Caco-2 (cell line): ENCODE results near the gene BTRC. TPM values are rescaled to one million over a fixed set of nuclear protein-coding genes. Genes with fewer than 3 reads are reported as not detected.

Experiments
- Bru-seq: library from RNA; stranded (reverse); fragments of 400-500 nt; gene quantifications from one replicate; lab custom pipeline; 2021; lab: Mats Ljungman, UMichigan
- BruChase-seq, 2 experiments: library from RNA; stranded (reverse); fragments of 400-500 nt; gene quantifications; one replicate each; lab custom pipeline; 2021; lab: Mats Ljungman, UMichigan
- BruUV-seq: library from RNA; stranded (reverse); fragments of 400-500 nt; replicated peaks from 2 replicates; lab custom pipeline; 2021; lab: Mats Ljungman, UMichigan
- CTCF ChIA-PET: fragments of 300-600 bp; sonication (Branson Sonifier 250); formaldehyde crosslinking; loops from one replicate; lab custom pipeline; 2022; ENCODE audit warnings: antibody characterized with exemption; lab: Charles Lee
- POLR2A ChIA-PET: fragments of 300-600 bp; sonication (Branson Sonifier 250); formaldehyde crosslinking; loops from one replicate; lab custom pipeline; 2022; ENCODE audit warnings: antibody characterized with exemption; lab: Charles Lee
- DNase-seq, 2 experiments: peaks; one replicate each; pipeline versions ENCODE4 v3.0.0 to v3.0.0-alpha.2; 2020 to 2022
- H3K27me3 ChIP-seq: replicated peaks from 2 replicates; pipeline ENCODE4 v1.6.0; 2011; ENCODE audit warnings: low read length; ENCODE audit not compliant: control insufficient read depth, insufficient read depth
- H3K36me3 ChIP-seq: 2 replicates; pipeline ENCODE4 v1.5.1; 2011; ENCODE audit warnings: low read length; ENCODE audit not compliant: control insufficient read depth, insufficient read depth
- H3K4me1 ChIP-seq: fragments of 250-450 bp; sonication (Bioruptor Pico); 2 replicates; pipeline ENCODE4 v1.5.1; 2020; ENCODE audit warnings: mild to moderate bottlenecking
- H3K4me3 ChIP-seq: 2 replicates; pipeline ENCODE4 v1.5.1; 2011; ENCODE audit warnings: low read depth, mild to moderate bottlenecking, control low read depth, low read length
- H3K9me3 ChIP-seq: fragments of 250-450 bp; sonication (Bioruptor Pico); 2 replicates; pipeline ENCODE4 v1.5.1; 2020; ENCODE audit warnings: mild to moderate bottlenecking, moderate library complexity
- H3K27ac Mint-ChIP-seq: one replicate; pipeline ENCODE4 v1.8.0; 2022; ENCODE audit warnings: mixed read lengths; ENCODE audit not compliant: unreplicated experiment
- H3K27me3 Mint-ChIP-seq: one replicate; pipeline ENCODE4 v1.8.0; 2022; ENCODE audit warnings: mixed read lengths; ENCODE audit not compliant: insufficient read depth, unreplicated experiment
- H3K36me3 Mint-ChIP-seq: one replicate; pipeline ENCODE4 v1.8.0; 2022; ENCODE audit warnings: mild to moderate bottlenecking, mixed read lengths; ENCODE audit not compliant: insufficient read depth, unreplicated experiment
- H3K4me1 Mint-ChIP-seq: one replicate; pipeline ENCODE4 v1.8.0; 2022; ENCODE audit warnings: low read depth, mixed read lengths; ENCODE audit not compliant: unreplicated experiment
- H3K4me3 Mint-ChIP-seq: one replicate; pipeline ENCODE4 v1.8.0; 2022; ENCODE audit warnings: mild to moderate bottlenecking, moderate library complexity, mixed read lengths; ENCODE audit not compliant: unreplicated experiment
- H3K9me3 Mint-ChIP-seq: one replicate; pipeline ENCODE4 v1.8.0; 2022; ENCODE audit warnings: mixed read lengths; ENCODE audit not compliant: unreplicated experiment
- CTCF ChIP-seq, 2 experiments: fragments of 200-600 bp in 1 of 2; IDR thresholded peaks; 1 replicate in 1 of 2; 2 replicates in 1 of 2; pipeline versions ENCODE4 v1.5.1 to v1.8.0; 2011 to 2022; ENCODE audit warnings: antibody characterized with exemption in 1 of 2, control low read depth in 1 of 2, inconsistent platforms in 1 of 2, low read depth in 1 of 2, low read length in 1 of 2, mild to moderate bottlenecking in 1 of 2, moderate library complexity in 1 of 2; ENCODE audit not compliant: insufficient read depth in 1 of 2, severe bottlenecking in 1 of 2, unreplicated experiment in 1 of 2
- intact Hi-C: fragments of 100-400 bp; cut with micrococcal nuclease; formaldehyde crosslinking; loops from one replicate; pipeline ENCODE4 v1.10.0; 2022; ENCODE audit not compliant: unreplicated experiment
- long read RNA-seq: library from polyadenylated mRNA; stranded (forward); transcript quantifications from one replicate; pipeline ENCODE4 v2.0.0, GENCODE V29; 2022
- total RNA-seq: library from RNA; stranded (reverse); gene quantifications from 2 replicates; pipeline ENCODE4 v1.2.3, GENCODE V29; 2022

BTRC gene
- total RNA-seq (19.6 and 20.0 TPM in 2 replicates), Bru-seq, nascent RNA (percentile 66 among the genes with signal in this experiment), BruChase-seq, experiment 1, labeled RNA remaining after a 2-hour chase (percentile 67 among the genes with signal in this experiment), BruChase-seq, experiment 2, labeled RNA remaining after a 6-hour chase (percentile 63 among the genes with signal in this experiment)
- long read RNA-seq, full-length matches to known transcripts, result 11 of 17 reads
- long read RNA-seq, partial matches to known transcripts, result 0 of 17 reads
- long read RNA-seq, other reads (novel, unspliced or antisense), result 6 of 17 reads

GRCh38 chr10:101353692-101354327 is at the start of gene BTRC:
Gene BTRC (plus strand): TSS chr10:101354165. CDS start chr10:101354181, 16 bp downstream.
- Mint-ChIP-seq H3K36me3 (no peaks in the 10 kb centered on the region), H3K4me3 (peak within 1 kb of the TSS; percentile 91), H3K4me1 (peaks cover 8% of the 10 kb centered on the region), H3K27me3 (peaks cover 15% of the 10 kb centered on the region), H3K9me3 (no peaks in the 10 kb centered on the region), H3K27ac (peak within 1 kb of the TSS; percentile 82)
- DNase-seq, result peak; percentile 97
- Histone ChIP-seq H3K4me1 (peaks cover 8% of the 10 kb centered on the region; the same call in 1 of the 2 replicates), H3K4me3 (peak within 1 kb of the TSS; percentile 58), H3K36me3 (no peaks in the 10 kb centered on the region; the same call in 1 of the 2 replicates), H3K9me3 (no peaks in the 10 kb centered on the region), H3K27me3 (no peaks in the 10 kb centered on the region)
- POLR2A ChIA-PET, result no interaction called here
- intact Hi-C loops, result loop anchor here (2.0 kb wide), 1 partner anchor 53 kb away; no protein-coding TSS in a partner anchor
- no peak for TF ChIP-seq CTCF (IDR thresholded peaks at IDR 0.05; ENCODE audit: insufficient read depth in 1 of 2, low read depth in 1 of 2, low read length in 1 of 2, severe bottlenecking in 1 of 2, unreplicated experiment in 1 of 2)
- no TSS peak for BruUV-seq
- CTCF ChIA-PET, result interaction anchor here (0.9 to 1.7 kb wide), 5 partner anchors 23 to 249 kb away, joined by 3 to 6 read pairs (median 3); no protein-coding TSS in a partner anchor

GRCh38 chr10:101304316-101304715 is 49.6 kb upstream of the BTRC start:
- H3K27me3 ChIP-seq, result peaks cover 3% of the 10 kb centered on the region
- no peaks in the 10 kb centered on the region for H3K36me3 ChIP-seq
- DNase-seq, result no peak
- Mint-ChIP-seq H3K4me1 (no peaks in the 10 kb centered on the region), H3K27me3 (peaks cover 30% of the 10 kb centered on the region), H3K9me3 (no peaks in the 10 kb centered on the region), H3K27ac (no peak overlapping the region), H3K36me3 (no peaks in the 10 kb centered on the region), H3K4me3 (no peak overlapping the region)
- ChIA-PET CTCF (interaction anchor here (0.6 kb wide), 2 partner anchors 143 to 158 kb away, joined by 3 read pairs; no protein-coding TSS in a partner anchor), POLR2A (interaction anchor here (0.6 kb wide), 1 partner anchor 17 kb away, joined by 4 read pairs; no protein-coding TSS in a partner anchor)
- intact Hi-C loops, result loop anchor here (5.0 kb wide), 1 partner anchor 268 kb away; no protein-coding TSS in a partner anchor
- no peaks in the 10 kb centered on the region for H3K4me1 ChIP-seq
- H3K9me3 ChIP-seq, result no peaks in the 10 kb centered on the region
- BruUV-seq, result no TSS peak
- no peak overlapping the region for H3K4me3 ChIP-seq
- TF ChIP-seq CTCF (IDR thresholded peaks at IDR 0.05; ENCODE audit: insufficient read depth in 1 of 2, low read depth in 1 of 2, low read length in 1 of 2, severe bottlenecking in 1 of 2, unreplicated experiment in 1 of 2), result no peak
